Endothelial cell of umbilical vein (primary cell): Measurements from ENCODE around the gene DCP2. TPM values are rescaled to one million over a fixed set of nuclear protein-coding genes. Genes with fewer than 3 reads are reported as not detected.

Experiments
- BruUV-seq: library from RNA; stranded (reverse); fragments of 400-500 nt; replicated peaks from 2 replicates; lab custom pipeline; 2021; lab: Mats Ljungman, UMichigan
- CTCF ChIA-PET: fragments of 300-600, 350-600 bp; sonication (Branson Sonifier 250); formaldehyde crosslinking; loops from one replicate; lab custom pipeline; 2021; ENCODE audit warnings: antibody characterized with exemption, inconsistent platforms; lab: Charles Lee
- POLR2A ChIA-PET: fragments of 300-600, 350-600 bp; sonication (Branson Sonifier 250); formaldehyde crosslinking; loops from one replicate; lab custom pipeline; 2021; ENCODE audit warnings: antibody characterized with exemption, inconsistent platforms; lab: Charles Lee
- DNase-seq: peaks from one replicate; pipeline ENCODE4 v3.0.0-alpha.2; 2011; ENCODE audit warnings: low read depth, low spot score
- FAIRE-seq: peaks from 2 replicates; lab custom pipeline; 2011; peaks lifted over from hg19 to GRCh38; lab: Jason Lieb, UNC
- H2AFZ ChIP-seq: 2 replicates; pipeline ENCODE4 v1.6.0; 2012; ENCODE audit warnings: low read depth, low read length, control low read depth, inconsistent platforms
- H3K27ac ChIP-seq: 2 replicates; pipeline ENCODE4 v1.5.1; 2011; ENCODE audit warnings: low read depth, mild to moderate bottlenecking, control low read depth, low read length, moderate library complexity; ENCODE audit not compliant: insufficient read depth
- H3K27me3 ChIP-seq, 2 experiments: 2 replicates each; pipeline versions ENCODE4 v1.6.0 to v1.6.1; 2011; ENCODE audit warnings: low read length in 2 of 2, mixed read lengths in 1 of 2; ENCODE audit not compliant: control insufficient read depth in 2 of 2, insufficient read depth in 2 of 2
- H3K36me3 ChIP-seq, 2 experiments: 2 replicates in 1 of 2; 3 replicates in 1 of 2; pipeline ENCODE4 v1.5.1; 2011; ENCODE audit warnings: low read length in 2 of 2, mild to moderate bottlenecking in 1 of 2, moderate library complexity in 1 of 2; ENCODE audit not compliant: control insufficient read depth in 2 of 2, insufficient read depth in 2 of 2; ENCODE audit errors: extremely low read depth in 1 of 2
- H3K4me1 ChIP-seq: 3 replicates; pipeline ENCODE4 v1.5.1; 2011; ENCODE audit warnings: mild to moderate bottlenecking, low read length; ENCODE audit not compliant: control insufficient read depth, insufficient read depth; ENCODE audit errors: extremely low read depth
- H3K4me2 ChIP-seq: 2 replicates; pipeline ENCODE4 v1.6.1; 2011; ENCODE audit warnings: low read length, control low read depth, mixed read lengths; ENCODE audit not compliant: insufficient read depth
- H3K4me3 ChIP-seq, 3 experiments: fragments of 200-600 bp in 1 of 3; sonication (generic), shearing (Covaris generic) in 1 of 3; replicated peaks in 1 of 3; 2 replicates each; pipeline ENCODE4 v1.5.1; 2011 to 2016; ENCODE audit warnings: control low read depth in 3 of 3, low read length in 3 of 3, mild to moderate bottlenecking in 2 of 3, inconsistent platforms in 1 of 3, low read depth in 1 of 3, moderate library complexity in 1 of 3; ENCODE audit not compliant: insufficient read depth in 1 of 3
- H3K79me2 ChIP-seq: 2 replicates; pipeline ENCODE4 v1.6.0; 2012; ENCODE audit warnings: low read length, inconsistent platforms; ENCODE audit not compliant: control insufficient read depth, insufficient read depth
- H3K9ac ChIP-seq: replicated peaks from 2 replicates; pipeline ENCODE3; 2011; ENCODE audit warnings: low read length, control low read depth; ENCODE audit not compliant: insufficient read depth; ENCODE audit errors: extremely low read depth
- H3K9me1 ChIP-seq: replicated peaks from 3 replicates; pipeline ENCODE4 v1.6.0; 2011; ENCODE audit warnings: mild to moderate bottlenecking, low read length; ENCODE audit not compliant: control insufficient read depth, insufficient read depth; ENCODE audit errors: extremely low read depth
- H3K9me3 ChIP-seq: replicated peaks from 2 replicates; pipeline ENCODE4 v1.5.1; 2012; ENCODE audit warnings: low read length, inconsistent platforms; ENCODE audit not compliant: control insufficient read depth, insufficient read depth
- H4K20me1 ChIP-seq: replicated peaks from 2 replicates; pipeline ENCODE3; 2011; ENCODE audit warnings: mild to moderate bottlenecking, low read length; ENCODE audit not compliant: control insufficient read depth, insufficient read depth; ENCODE audit errors: extremely low read depth
- EZH2 ChIP-seq: IDR thresholded peaks from 2 replicates; pipeline ENCODE4 v1.6.1; 2012; ENCODE audit warnings: borderline replicate concordance, low read depth, mild to moderate bottlenecking, moderate library complexity, low read length, inconsistent platforms; ENCODE audit not compliant: severe bottlenecking
- FOS ChIP-seq: IDR thresholded peaks from 2 replicates; pipeline ENCODE4 v1.6.1; 2011; ENCODE audit warnings: mild to moderate bottlenecking, low read length, moderate library complexity, borderline replicate concordance; ENCODE audit not compliant: insufficient read depth
- GATA2 ChIP-seq: IDR thresholded peaks from 2 replicates; pipeline ENCODE4 v1.7.0; 2011; ENCODE audit warnings: low read depth, mild to moderate bottlenecking, moderate library complexity, mixed read lengths, low read length; ENCODE audit not compliant: insufficient read length, insufficient read depth
- JUN ChIP-seq: IDR thresholded peaks from 2 replicates; pipeline ENCODE4 v1.6.1; 2011; ENCODE audit warnings: borderline replicate concordance, low read depth; ENCODE audit not compliant: insufficient read length, insufficient read depth
- MYC ChIP-seq: IDR thresholded peaks from one replicate; pipeline ENCODE4 v1.6.1; 2011; ENCODE audit warnings: mild to moderate bottlenecking, low read depth, low read length
- POLR2A ChIP-seq: IDR thresholded peaks from 2 replicates; pipeline ENCODE4 v1.6.1; 2012; ENCODE audit warnings: low read depth, mild to moderate bottlenecking, control low read depth, low read length
- POLR2AphosphoS5 ChIP-seq: IDR thresholded peaks from 2 replicates; pipeline ENCODE4 v1.6.1; 2012; ENCODE audit warnings: low read depth, mild to moderate bottlenecking, control low read depth, low read length, moderate library complexity; ENCODE audit not compliant: insufficient read depth
- dilution Hi-C: fragments of 300-500 bp; cut with MboI; formaldehyde crosslinking; loops from one replicate; pipeline ENCODE4 v1.15.0; 2019; ENCODE audit warnings: low sequenced_read_pairs; ENCODE audit not compliant: extremely low pct_ligation_motif_present
- intact Hi-C: fragments of 100-400 bp; cut with micrococcal nuclease; formaldehyde crosslinking; loops from one replicate; pipeline ENCODE4 v1.10.0; 2022
- polyA plus RNA-seq, 4 experiments: library from polyadenylated mRNA; depleted of rRNA in 3 of 4; stranded (reverse) in 3 of 4; unstranded in 1 of 4; fragments of >200 nt; gene quantifications; 2 replicates each; pipeline versions ENCODE4 v1.2.1 to v1.2.3, GENCODE V29; 2011 to 2012; ENCODE audit warnings: missing spikeins in 1 of 4
- total RNA-seq: library from RNA; stranded (reverse); gene quantifications from 2 replicates; pipeline ENCODE4 v1.2.3, GENCODE V29; 2021
- TF ChIP-seq, protein P1 (sequence below), 2 donors: IDR thresholded peaks; 1 replicate in 1 of 2; 2 replicates in 1 of 2; pipeline ENCODE4 v1.5.1; 2011; ENCODE audit warnings: low read length in 2 of 2, mild to moderate bottlenecking in 2 of 2, moderate library complexity in 2 of 2, control low read depth in 1 of 2, inconsistent platforms in 1 of 2, low read depth in 1 of 2; ENCODE audit not compliant: insufficient read depth in 1 of 2; ENCODE audit errors: extremely low read depth in 1 of 2
- TF ChIP-seq, protein P2 (sequence below): IDR thresholded peaks from 2 replicates; pipeline ENCODE4 v1.6.1; 2011; ENCODE audit not compliant: insufficient read depth, insufficient read length

Gene DCP2
- total and polyA plus RNA-seq, 2 donors (not counting 3 experiments of a cell fraction or from before 2014, with no cell fraction given), result 11.3 to 60.0 TPM

DNA sequence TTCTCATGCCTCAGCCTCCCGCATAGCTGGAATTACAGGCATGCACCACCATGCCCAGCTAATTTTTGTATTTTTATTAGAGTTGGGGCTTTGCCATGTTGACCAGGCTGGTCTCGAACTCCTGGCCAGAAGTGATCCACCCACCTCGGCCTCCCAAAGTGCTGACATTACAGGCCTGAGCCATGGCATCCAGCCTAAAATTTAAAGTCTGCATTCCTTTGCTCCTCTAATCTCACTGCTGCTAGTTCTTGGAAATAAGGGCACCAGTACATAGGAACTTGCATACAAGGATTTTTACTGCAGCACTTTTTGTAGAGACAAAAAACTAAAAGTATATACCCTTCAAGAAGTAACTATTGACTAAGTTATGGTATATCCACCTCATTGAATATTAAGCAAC is 20.0 kb upstream of the DCP2 start:
- Histone ChIP-seq H3K4me2 (no peak overlapping the region), H3K79me2 (no peaks in the 10 kb centered on the region), H4K20me1 (no peaks in the 10 kb centered on the region), H3K27ac (no peak overlapping the region), H3K9me3 (no peaks in the 10 kb centered on the region), H3K9me1 (no peaks in the 10 kb centered on the region), H2AFZ (no peak overlapping the region), H3K36me3 (no peaks in the 10 kb centered on the region), H3K4me3 (no peak overlapping the region), H3K27me3 (no peaks in the 10 kb centered on the region), H3K4me1 (peaks cover 28% of the 10 kb centered on the region), H3K9ac (no peak overlapping the region)
- intact Hi-C loops (no loop called here), dilution Hi-C loops (no loop called here)
- TF ChIP-seq, protein P1, sequence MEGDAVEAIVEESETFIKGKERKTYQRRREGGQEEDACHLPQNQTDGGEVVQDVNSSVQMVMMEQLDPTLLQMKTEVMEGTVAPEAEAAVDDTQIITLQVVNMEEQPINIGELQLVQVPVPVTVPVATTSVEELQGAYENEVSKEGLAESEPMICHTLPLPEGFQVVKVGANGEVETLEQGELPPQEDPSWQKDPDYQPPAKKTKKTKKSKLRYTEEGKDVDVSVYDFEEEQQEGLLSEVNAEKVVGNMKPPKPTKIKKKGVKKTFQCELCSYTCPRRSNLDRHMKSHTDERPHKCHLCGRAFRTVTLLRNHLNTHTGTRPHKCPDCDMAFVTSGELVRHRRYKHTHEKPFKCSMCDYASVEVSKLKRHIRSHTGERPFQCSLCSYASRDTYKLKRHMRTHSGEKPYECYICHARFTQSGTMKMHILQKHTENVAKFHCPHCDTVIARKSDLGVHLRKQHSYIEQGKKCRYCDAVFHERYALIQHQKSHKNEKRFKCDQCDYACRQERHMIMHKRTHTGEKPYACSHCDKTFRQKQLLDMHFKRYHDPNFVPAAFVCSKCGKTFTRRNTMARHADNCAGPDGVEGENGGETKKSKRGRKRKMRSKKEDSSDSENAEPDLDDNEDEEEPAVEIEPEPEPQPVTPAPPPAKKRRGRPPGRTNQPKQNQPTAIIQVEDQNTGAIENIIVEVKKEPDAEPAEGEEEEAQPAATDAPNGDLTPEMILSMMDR (IDR thresholded peaks at IDR 0.05; ENCODE audit: extremely low read depth in 1 of 2, insufficient read depth in 1 of 2, low read depth in 1 of 2, low read length in 2 of 2), result no peak
- no peak for TF ChIP-seq MYC
- no peak for TF ChIP-seq GATA2
- TF ChIP-seq FOS, result no peak
- no peak for TF ChIP-seq POLR2A
- TF ChIP-seq POLR2AphosphoS5, result no peak
- TF ChIP-seq, protein P2, sequence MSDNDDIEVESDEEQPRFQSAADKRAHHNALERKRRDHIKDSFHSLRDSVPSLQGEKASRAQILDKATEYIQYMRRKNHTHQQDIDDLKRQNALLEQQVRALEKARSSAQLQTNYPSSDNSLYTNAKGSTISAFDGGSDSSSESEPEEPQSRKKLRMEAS, result no peak
- TF ChIP-seq EZH2, result no peak
- no peak for TF ChIP-seq JUN
- BruUV-seq, result no TSS peak
- POLR2A ChIA-PET, result no interaction called here
- FAIRE-seq (no peak), DNase-seq (no peak)
- CTCF ChIA-PET, result interaction anchor here (0.8 kb wide), 1 partner anchor 649 kb away, joined by 3 read pairs; no protein-coding TSS in a partner anchor
